H1 (cell line): ENCODE measurements around the gene ELAVL1.

Source experiments
- ASH2L ChIP-seq: fragments of 200-600, 300-600 bp; sonication (generic); IDR thresholded peaks from one replicate; pipeline ENCODE4 v1.7.1; 2017; ENCODE audit warnings: low read length
- BCL11A ChIP-seq, 2 experiments: IDR thresholded peaks; one replicate each; pipeline ENCODE4 v1.6.1; 2011; ENCODE audit warnings: low read depth in 2 of 2, low read length in 2 of 2, mild to moderate bottlenecking in 2 of 2
- CBX5 ChIP-seq: fragments of 300-800, 300-1000 bp; sonication (generic); IDR thresholded peaks from 2 replicates; pipeline ENCODE4 v1.7.1; 2016; ENCODE audit warnings: antibody characterized with exemption, low read length, low read depth
- CHD2 ChIP-seq: IDR thresholded peaks from 2 replicates; pipeline ENCODE4 v1.6.1; 2012; ENCODE audit warnings: low read length, improper control_type of control experiment
- EP300 ChIP-seq, 2 experiments: IDR thresholded peaks; 1 replicate in 1 of 2; 2 replicates in 1 of 2; pipeline ENCODE4 v1.6.1; 2011 to 2012; ENCODE audit warnings: low read depth in 2 of 2, low read length in 2 of 2, mild to moderate bottlenecking in 2 of 2, borderline replicate concordance in 1 of 2, inconsistent platforms in 1 of 2, moderate library complexity in 1 of 2
- GABPA ChIP-seq: IDR thresholded peaks from 2 replicates; pipeline ENCODE4 v1.6.1; 2011; ENCODE audit warnings: mild to moderate bottlenecking, low read length, moderate library complexity, borderline replicate concordance; ENCODE audit not compliant: insufficient read depth
- GTF2F1 ChIP-seq: IDR thresholded peaks from 2 replicates; pipeline ENCODE4 v1.6.1; 2012; ENCODE audit warnings: low read depth, low read length, improper control_type of control experiment, borderline replicate concordance
- POLR2A ChIP-seq, 2 experiments: IDR thresholded peaks; 1 replicate in 1 of 2; 2 replicates in 1 of 2; pipeline ENCODE4 v1.6.1; 2011; ENCODE audit warnings: low read depth in 2 of 2, low read length in 2 of 2, mild to moderate bottlenecking in 2 of 2; ENCODE audit errors: control extremely low read depth in 1 of 2
- POLR2AphosphoS5 ChIP-seq: IDR thresholded peaks from 2 replicates; pipeline ENCODE4 v1.6.1; 2011; ENCODE audit warnings: low read depth, low read length
- RAD21 ChIP-seq, 2 experiments: IDR thresholded peaks in 1 of 2; conservative IDR thresholded peaks in 1 of 2; 2 replicates each; pipeline ENCODE4 v1.6.1; 2011; ENCODE audit warnings: low read depth in 2 of 2, low read length in 2 of 2, improper control_type of control experiment in 1 of 2, inconsistent platforms in 1 of 2, mild to moderate bottlenecking in 1 of 2, moderate library complexity in 1 of 2
- TBP ChIP-seq: IDR thresholded peaks from 2 replicates; pipeline ENCODE4 v1.6.1; 2011; ENCODE audit warnings: low read depth, low read length, improper control_type of control experiment
- TF ChIP-seq, protein P1 (sequence below), 3 experiments: IDR thresholded peaks; 1 replicate in 2 of 3; 2 replicates in 1 of 3; pipeline versions ENCODE4 v1.5.1 to v1.6.1; 2011; ENCODE audit warnings: low read length in 3 of 3, mild to moderate bottlenecking in 3 of 3, inconsistent platforms in 2 of 3, low read depth in 1 of 3, moderate library complexity in 1 of 3; ENCODE audit not compliant: insufficient read depth in 1 of 3; ENCODE audit errors: control extremely low read depth in 1 of 3

- TF ChIP-seq, protein P1, sequence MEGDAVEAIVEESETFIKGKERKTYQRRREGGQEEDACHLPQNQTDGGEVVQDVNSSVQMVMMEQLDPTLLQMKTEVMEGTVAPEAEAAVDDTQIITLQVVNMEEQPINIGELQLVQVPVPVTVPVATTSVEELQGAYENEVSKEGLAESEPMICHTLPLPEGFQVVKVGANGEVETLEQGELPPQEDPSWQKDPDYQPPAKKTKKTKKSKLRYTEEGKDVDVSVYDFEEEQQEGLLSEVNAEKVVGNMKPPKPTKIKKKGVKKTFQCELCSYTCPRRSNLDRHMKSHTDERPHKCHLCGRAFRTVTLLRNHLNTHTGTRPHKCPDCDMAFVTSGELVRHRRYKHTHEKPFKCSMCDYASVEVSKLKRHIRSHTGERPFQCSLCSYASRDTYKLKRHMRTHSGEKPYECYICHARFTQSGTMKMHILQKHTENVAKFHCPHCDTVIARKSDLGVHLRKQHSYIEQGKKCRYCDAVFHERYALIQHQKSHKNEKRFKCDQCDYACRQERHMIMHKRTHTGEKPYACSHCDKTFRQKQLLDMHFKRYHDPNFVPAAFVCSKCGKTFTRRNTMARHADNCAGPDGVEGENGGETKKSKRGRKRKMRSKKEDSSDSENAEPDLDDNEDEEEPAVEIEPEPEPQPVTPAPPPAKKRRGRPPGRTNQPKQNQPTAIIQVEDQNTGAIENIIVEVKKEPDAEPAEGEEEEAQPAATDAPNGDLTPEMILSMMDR (IDR thresholded peaks at IDR 0.05; ENCODE audit: control extremely low read depth in 1 of 3, insufficient read depth in 1 of 3, low read depth in 1 of 3, low read length in 3 of 3) = no peak
- TF ChIP-seq GTF2F1 (no peak), BCL11A (IDR thresholded peaks at IDR 0.05; ENCODE audit: low read depth in 2 of 2, low read length in 2 of 2) (no peak), RAD21 (IDR thresholded peaks at IDR 0.05 in 1 of 2, conservative IDR thresholded peaks at IDR 0.05 in 1 of 2; ENCODE audit: low read depth in 2 of 2, low read length in 2 of 2) (no peak), TBP (no peak), EP300 (IDR thresholded peaks at IDR 0.05; ENCODE audit: borderline replicate concordance in 1 of 2, low read depth in 2 of 2, low read length in 2 of 2) (no peak), CHD2 (no peak), POLR2A (IDR thresholded peaks at IDR 0.05; ENCODE audit: control extremely low read depth in 1 of 2, low read depth in 2 of 2, low read length in 2 of 2) (no peak), CBX5 (no peak), POLR2AphosphoS5 (no peak), GABPA (no peak), ASH2L (no peak)
These were observed 63.4 kb downstream of the ELAVL1 start for GRCh38 chr19:7941895-7942596.
